Stimulated activated CD8-positive, alpha-beta memory T cell treated with anti-CD3 and anti-CD28 coated beads, Interleukin-15, amount 100 ng/mL, for 4 hours (primary cell): Measurements from ENCODE around the gene CELF5.
"Not testable (repeated sequence)": the region's sequence is repeated elsewhere in the genome, so short reads cannot be mapped to it uniquely, and the experiment has no call there.

ENCODE experiments used
- DNase-seq, 2 donors: peaks; one replicate each; pipeline ENCODE4 v3.0.0-alpha.2; 2020; ENCODE audit warnings: low read depth in 2 of 2

CELF5 gene

DNA sequence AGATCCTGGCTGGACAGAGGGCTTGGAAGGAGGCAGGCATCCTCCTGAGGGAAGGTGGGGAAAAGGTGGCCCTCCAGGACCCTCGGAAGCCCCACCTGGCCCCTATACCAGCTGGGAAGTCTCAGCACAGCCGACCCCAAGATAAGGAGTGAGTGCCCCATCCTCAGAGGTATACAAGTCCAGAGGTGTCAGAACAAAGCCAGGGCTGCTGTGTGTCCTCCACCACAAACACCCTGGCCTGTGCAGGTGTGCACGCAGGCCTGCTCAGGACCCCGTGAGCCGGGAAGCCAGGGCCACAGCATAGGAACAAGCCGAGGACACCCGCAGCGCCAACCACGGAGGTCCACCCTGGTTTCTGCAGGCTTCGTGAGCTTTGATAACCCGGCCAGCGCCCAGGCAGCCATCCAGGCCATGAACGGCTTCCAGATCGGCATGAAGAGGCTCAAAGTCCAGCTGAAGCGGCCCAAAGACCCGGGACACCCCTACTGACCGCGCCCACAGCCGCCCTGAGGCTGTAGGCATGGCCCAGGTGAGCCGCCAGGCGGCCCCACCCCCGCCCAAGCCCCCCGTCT, 68.6 kb downstream of the CELF5 start:
- no peak for DNase-seq

DNA sequence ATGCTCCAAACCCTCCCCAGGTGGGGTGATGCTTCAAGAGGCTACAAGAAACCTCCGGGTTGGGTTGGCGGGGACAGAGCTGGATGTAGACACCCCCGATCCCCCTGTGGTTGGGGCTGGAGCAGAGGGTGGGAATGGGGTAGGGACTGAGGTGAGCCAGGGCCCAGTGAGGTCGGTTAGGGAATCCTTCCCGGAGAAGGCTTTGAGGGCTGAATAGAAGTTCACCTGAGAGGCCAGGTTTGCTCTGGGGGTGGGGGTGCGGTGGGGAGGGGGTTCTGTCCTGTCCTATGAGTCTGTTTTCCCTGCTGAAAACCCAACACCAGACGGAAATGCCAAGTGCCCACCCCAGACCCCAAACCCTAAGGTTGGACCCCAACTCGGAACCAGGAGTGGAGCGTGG, 69.1 kb downstream of the CELF5 start:
- DNase-seq: no peak

DNA sequence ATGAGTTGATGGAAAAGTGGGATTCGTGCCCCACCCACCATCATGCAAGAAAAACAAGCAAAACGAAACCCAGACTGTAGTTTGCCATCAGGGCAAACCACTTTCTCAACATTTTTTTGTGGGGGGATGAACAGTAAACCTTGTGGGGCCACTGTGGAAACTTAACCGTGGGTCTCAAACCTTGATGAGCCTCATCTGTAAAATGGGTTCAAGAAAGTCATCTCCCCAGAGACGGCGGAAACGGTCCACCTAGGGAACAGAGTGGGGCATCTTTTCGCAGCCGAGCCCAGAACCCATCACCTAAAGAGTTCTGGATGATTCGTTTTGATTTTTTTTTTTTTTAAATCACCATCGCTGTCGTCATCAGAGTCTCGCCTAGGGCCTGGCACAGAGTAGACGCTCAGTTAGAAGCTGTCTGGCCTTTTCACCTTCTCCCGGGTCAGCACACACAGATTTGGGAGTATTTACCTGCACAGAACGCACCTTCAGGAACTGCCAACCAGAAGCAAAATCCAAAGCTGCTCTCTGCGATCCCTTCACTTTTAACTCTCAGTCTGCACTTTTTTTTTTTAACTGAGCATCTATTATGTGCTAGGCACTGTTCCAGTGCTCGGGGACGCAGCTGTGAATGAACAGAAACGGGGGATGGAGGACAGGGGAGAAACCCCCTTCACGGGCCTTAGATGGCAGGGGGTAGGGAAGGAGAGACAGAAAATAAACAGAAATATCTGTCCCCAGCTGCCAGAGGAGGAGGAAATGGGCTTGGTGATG, 69.8 kb downstream of the CELF5 start:
- no peak for DNase-seq

DNA sequence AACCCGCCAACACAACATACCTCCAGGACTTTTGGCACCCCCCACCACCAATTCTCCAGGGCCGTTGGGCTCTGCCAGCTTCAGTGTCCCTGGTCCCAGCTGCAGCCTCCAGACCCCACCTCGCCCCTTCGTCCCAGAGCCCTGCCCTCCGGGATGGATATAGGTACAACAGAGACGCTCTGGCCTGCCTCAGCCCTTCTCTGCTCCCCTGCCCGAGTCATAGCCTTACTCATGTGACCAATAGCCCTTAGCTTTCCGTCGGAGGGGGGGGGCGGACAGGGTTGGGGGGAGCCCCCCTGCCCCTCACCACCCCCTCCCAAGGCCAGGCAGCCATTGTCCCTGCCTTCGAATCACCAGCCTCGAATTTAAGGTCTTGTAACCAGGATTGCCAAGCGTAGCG, 71.1 kb downstream of the CELF5 start:
- no peak for DNase-seq

DNA sequence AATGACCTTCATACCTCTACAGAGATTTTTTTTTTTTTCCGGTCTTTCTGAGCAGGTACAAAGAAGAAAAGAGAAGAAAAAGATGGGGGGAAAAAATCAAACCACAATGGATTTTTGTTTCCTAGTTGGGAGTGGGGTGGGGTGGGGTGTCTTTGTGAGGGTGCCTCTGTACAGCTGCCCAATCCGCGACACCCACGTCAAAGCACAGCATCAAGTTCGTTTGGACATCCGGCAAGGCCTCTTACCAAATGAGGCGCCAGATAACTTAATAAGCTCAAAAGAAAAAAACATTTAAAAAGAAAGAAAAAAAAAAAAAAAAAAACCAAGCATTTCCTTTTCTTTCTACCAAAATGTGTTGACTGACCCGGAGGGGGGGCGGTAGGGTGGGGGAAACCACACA, 71.6 kb downstream of the CELF5 start:
- no peak for DNase-seq

- no peak for DNase-seq
These were observed 72.0 kb downstream of the CELF5 start for GRCh38 chr19:3296446-3296845.

DNA sequence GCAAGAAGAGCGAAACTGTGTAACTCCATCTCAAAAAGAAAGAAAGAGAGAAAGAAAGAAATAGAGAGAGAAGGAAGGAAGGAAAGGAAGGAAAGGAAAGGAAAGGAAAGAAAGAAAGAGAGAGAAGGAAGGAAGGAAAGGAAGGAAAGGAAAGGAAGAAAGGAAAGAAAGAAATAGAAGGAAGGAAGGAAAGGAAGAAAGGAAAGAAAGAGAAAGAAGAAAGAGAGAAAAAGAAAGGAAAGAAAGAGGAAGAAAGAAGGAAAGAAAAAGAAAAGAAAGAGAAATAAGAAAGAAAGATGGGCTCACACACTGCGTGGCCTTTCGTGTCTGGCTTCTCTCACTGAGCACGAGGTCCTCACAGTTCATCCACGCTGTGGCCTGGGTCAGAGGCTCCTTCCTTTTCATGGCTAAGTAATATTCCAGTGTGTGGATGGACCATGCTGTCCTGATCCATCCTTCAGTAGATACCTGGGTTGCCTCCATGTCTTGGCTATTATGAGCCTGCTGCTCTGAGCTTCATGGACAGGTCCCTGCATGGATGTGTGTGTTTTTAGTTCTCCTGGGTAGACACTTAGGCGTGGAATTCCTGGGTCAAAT, 74.5 kb downstream of the CELF5 start:
- DNase-seq: no peak

DNA sequence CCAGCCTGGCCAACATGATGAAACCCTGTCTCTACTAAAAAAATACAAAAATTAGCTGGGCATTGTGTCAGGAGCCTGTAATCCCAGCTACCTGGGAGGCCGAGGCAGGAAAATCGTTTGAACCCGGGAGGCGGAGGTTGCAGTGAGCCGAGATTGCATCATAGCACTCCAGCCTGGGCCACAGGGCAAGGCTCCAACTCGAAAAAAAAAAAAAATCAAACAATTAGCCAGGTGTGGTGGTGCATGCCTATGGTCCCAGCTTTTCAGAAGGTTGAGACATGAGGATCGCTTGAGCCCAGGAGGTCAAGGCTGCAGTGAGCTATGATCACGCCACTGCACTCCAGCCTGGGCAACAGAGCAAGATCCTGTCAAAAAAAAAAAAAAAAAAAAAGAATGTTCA, 76.1 kb downstream of the CELF5 start:
- not testable (repeated sequence) for DNase-seq

DNA sequence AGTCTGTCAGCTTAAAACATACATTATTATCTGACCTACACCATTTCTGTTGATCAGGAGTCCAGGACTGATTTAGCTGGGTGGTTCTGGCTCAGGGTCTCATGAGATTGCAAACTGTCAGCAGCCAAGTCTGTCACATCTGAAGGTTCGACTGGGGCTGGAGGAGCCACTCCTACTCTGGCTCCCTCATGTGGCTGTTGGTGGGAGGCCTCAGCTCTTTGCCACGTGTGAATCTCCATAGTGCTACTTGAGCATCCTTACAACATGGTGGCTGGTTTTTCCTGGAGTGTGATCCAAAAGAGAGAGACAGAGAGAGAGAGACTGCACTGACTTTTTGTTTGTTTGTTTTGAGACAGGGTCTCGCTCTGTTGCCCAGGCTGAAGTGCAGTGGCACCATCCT, 78.3 kb downstream of the CELF5 start:
- no peak for DNase-seq

DNA sequence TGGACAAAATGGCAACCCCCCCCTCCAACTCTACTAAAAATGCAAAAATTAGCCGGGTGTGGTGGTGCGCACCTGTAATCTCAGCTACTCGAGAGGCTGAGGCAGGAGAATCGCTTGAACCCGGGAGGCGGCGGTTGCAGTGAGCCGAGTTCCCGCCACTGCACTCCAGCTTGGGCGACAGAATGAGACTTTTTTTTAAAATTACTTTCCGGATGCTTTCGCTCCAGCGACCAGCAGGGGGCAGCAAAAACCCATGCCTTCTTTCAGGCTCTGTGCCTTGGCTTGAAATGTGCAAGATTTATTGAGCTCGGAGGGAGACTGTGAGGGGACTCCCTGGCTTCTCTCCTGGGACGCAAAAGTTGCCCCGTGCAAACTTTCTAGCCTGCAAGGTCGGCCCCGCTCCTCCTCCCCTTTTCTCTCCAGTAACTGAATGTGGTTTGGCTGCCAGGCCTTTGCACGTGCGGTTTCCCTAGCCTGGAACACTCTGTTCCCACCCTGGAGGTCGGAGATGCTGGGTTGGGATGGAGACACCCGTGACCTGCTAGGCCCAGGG, 80.5 kb downstream of the CELF5 start:
- peak; percentile 19 to 45 for DNase-seq

- no peak for DNase-seq
These were observed 85.3 kb downstream of the CELF5 start for GRCh38 chr19:3309724-3310123.

DNA sequence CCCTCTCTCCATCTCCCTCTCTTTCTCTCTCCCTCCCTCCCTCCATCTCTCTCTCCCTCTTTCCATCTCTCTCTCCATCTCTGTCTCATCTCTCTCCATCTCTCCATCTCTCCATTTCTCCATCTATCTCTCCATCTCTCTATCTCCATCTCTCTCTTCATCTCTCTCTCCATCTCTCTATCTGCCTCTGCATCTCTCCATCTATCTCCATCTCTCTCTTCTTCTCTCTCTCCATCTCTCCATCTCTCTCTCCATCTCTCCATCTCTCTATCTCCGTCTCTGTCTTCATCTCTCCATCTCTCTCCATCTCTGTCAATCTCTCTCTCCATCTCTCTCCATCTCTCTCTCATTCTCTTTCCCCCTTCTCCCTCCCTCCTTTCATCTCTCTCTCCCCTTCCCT, 85.8 kb downstream of the CELF5 start:
- DNase-seq: no peak

DNA sequence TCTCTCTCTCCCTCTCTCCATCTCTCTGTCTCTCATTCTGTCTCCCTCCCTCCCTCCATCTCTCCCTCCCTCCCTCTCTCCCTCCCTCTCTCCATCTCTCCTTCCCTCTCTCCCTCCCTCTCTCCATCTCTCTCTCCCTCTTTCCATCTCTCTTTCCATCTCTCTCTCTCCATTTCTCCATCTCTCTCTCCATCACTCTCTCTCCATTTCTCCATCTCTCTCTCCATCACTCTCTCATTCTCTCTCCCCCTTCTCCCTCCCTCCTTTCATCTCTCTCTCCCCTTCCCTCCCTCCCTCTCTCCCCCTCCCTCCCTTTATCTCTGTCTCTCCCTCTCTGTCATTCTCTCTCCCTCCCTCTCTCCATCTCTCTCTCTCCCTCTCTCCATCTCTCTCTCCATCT, 86.2 kb downstream of the CELF5 start:
- no peak for DNase-seq

- DNase-seq: no peak
These were observed 88.7 kb downstream of the CELF5 start for GRCh38 chr19:3313199-3313575.

- DNase-seq: no peak
These were observed 90.7 kb downstream of the CELF5 start for GRCh38 chr19:3314962-3315675.

DNA sequence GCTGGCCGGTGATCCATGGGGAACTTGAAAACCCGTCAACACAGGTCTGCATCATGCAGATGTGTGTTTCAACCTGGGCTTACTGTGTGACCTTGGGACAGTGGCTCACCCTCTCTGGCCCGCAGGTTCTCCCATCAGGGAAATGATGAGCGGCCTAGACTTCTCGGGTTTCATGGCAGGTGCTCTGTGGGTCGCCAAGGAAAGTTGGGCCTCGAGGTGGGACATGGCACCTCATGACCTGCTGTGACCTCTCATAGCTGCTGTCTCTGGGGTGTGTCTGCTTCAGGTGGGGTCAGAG, 91.2 kb downstream of the CELF5 start:
- no peak for DNase-seq

DNA sequence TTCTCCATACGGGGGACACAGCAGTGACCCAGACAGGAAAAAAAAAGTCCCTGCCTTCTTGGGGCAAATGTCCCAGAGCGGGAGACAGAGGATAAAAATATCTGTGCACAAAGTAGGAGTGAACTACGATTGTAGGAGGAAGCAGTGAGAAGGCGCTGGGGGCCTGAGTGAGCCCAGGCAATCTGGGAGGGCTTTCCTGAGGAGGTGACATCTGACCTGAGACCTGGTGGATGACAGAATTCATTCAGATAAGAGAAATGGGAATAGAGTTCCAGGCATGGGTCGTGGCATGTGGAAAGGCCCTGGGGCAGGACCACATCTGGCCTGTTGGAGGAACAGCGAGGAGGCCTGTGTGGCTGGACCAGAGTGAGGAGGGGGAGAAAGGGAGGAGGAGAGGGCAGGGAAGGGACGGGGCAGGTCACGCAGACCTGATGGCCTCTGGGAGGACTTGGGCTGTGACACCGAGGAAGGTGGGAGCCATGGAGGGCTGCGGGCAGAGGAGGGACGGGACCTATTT, 91.7 kb downstream of the CELF5 start:
- no peak for DNase-seq

DNA sequence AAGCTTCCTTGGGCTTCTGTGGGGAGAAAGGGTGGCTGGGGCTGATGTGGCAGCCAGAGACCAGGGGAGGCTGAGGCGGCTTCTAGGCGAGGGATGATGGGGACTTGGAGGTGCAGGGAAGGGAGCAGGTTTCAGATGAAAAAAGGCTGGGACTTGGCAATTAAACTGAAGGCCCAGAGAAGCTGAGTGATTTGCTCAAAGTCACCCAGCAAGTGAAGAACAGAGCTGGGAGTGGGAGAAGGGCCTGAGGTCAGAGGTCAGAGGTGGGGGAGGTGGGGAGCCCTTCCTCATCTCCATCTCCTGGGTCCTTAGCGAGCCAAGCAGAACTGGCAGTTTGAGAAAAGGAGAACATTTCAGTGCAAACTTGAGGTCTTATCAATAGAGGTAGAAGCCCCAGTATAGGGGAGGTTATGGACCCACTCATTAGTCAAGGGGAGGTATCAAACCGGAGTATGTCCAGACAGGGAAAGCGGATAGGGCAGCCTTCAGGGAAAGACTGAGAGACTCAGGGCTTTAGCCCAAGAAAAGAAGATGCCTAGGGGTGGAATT, 92.3 kb downstream of the CELF5 start:
- DNase-seq: no peak

- DNase-seq: no peak
These were observed 95.3 kb downstream of the CELF5 start for GRCh38 chr19:3319643-3320353.

GRCh38 chr19:3320354-3320670, 95.9 kb downstream of the CELF5 start:
- DNase-seq: no peak

DNA sequence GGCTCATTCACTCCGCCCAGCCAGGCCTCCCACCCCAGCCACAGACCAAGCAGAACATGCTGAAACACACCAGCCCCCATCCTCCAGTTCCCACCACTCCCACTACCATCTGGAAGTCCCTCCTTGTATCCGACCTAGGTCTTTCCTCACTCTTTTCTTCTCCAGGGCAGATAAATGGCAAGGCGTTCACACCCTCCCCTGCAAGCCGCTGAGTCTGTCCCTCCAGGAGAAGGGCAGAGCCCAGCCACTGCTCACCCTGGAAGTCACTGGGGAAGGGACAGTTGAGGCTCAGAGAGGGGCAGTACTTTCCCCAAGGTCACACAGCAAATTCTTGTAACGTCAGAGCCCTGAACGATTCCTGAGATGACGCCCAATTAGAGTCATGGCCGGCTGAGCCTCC, 96.4 kb downstream of the CELF5 start:
- no peak for DNase-seq

GRCh38 chr19:3321696-3322095, 97.2 kb downstream of the CELF5 start:
- DNase-seq: no peak
